Measurements from ENCODE around the gene SLC25A30.

GRCh38 chr13:45398877-45399276 is 19.3 kb downstream of the SLC25A30 start:
- TF ChIP-seq POLR2A (IDR thresholded peaks at IDR 0.05) (no peak), CTCF (IDR thresholded peaks at IDR 0.05) (no peak), POLR2AphosphoS5 (IDR thresholded peaks at IDR 0.05) (no peak)

All from stomach (tissue), 4 donors.